Cortex of kidney (tissue), 1 donor: Measurements from ENCODE around the gene SH2D3A.

ENCODE experiments used
- DNase-seq: peaks from one replicate; lab custom pipeline; 2025; lab: John Stamatoyannopoulos, UW

SH2D3A gene

DNA sequence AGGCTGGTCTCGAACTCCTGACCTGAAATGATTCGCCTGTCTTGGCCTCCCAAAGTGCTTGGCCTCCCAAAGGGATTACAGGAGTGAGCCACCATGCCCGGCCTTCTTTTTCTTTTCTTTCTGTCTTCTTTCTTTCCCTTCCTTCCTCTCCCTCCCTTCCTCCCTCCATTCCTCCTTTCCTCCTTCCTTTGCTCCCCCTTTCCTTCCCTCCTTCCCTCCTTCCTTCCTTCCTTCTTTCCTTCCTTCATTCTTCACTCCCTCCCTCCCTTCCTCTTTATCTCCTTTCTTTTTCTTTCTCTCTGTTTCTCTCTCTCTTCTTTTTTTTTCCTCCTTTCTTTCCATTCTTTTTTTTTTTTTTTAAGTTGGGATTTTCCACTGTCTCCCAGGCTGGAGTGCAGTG, 58.9 kb downstream of the SH2D3A start:
- DNase-seq = no peak

DNA sequence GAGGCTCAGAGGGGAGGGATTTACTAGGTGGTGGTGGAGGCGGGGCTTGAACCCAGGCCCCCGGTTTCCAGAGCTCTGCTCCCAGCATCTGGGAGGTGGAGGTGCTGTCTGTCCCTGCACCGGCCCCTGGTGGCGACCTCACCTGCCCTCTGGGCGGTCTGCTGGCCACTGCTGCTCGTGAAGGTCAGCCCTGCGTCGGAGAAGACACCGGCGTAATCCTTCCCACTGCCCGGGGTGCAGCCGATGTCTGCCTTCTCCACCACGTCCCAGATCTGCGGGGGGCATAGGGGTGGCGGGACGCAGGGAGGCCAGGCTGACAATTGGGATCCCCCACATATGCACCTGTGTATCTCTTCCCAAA, 59.6 kb downstream of the SH2D3A start:
- DNase-seq = no peak

DNA sequence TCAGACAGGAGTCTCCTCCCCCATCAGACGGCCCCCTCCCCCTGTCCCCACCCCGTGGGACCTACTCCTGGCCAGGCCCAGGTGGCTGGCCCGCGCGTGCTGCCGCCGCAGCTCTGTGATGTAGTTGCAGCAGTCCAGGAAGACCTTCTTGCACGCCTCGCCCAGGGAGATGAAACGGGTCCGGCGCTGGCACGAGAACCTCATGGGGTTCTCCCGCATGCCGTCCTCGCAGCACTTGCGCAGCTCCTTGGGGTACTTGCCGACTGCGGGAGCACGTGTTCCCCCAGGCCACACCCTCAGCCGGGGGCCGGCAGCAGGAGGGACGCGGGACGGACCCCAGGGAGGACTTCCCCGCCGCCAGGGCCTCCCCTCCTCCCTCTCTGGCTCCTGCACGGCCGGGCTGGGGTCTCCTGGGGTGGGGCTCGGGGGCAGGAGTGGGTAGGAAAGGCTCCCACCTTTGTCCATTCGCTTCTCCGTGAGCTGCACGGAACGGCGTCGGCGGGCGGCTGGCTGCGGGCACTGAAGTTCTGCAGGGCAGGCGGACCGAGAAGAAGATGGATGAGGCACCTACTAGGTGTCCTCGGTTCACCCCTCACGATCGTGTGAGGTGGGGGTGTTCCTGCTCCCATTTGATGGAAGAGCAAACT, 60.1 kb downstream of the SH2D3A start:
- DNase-seq = no peak

DNA sequence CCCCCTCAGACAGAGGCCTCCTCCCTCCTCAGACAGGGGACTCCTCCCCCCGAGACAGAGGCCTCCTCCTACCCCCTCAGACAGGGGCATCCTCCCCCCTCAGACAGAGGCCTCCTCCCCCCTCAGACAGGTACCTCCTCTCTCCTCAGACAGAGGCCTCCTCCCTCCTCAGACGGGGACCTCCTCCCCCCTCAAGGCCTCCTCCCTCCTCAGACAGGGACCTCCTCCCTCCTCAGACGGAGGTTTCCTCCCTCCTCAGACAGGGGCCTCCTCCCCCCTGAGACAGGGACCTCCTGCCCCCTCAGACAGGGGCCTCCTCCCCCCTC, 60.6 kb downstream of the SH2D3A start:
- DNase-seq = no peak

DNA sequence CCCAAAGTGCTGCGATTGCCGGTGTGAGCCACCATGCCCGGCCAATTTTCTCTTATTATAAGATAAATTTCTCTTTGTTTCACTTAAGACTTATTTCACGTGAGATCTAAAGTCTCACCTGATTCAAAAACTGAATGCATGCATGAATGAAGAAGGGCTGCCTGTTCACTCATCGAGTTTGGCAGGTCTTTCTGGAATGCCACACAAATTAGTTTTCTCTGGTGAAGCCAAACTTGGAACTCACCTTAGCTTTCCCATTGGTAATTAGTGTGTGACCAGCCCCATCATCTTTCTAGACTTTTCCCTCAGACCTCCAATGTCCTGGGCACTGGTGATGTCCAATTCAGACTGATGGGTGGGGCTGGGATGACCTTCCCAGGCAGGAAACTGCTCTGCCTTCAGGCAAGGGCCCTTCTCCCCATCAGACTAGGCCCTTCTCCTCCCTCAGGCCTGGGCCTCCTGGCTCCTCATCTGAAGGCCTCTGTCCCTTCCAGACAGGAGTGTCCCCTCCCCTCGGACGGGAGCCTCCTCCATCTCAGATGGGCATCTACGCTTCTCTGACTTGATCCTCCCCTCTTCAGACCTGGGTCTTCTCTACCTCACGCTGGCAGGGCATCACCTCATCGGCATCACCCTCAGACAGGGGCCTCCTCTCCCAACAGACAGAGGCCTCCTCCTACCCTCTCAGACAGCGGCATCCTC, 61.2 kb downstream of the SH2D3A start:
- no peak for DNase-seq
